Measurements from ENCODE around the gene TXN. TPM values are rescaled to one million over a fixed set of nuclear protein-coding genes. Genes with fewer than 3 reads are reported as not detected.

The TXN gene
- total and polyA plus RNA-seq, 2 of the 4 experiments (the other 2 are of a cell fraction), result 277 to 578 TPM

GRCh38 chr9:110259566-110259965 is 3.3 kb upstream of the TXN start:
- H3K18ac ChIP-seq (ENCODE audit: low read depth, low read length), result no peak overlapping the region
- no peak overlapping the region for H3K4me2 ChIP-seq (ENCODE audit: low read depth, low read length)
- no peak overlapping the region for H3K9ac ChIP-seq (ENCODE audit: low read depth, low read length)
- no peak overlapping the region for H4K8ac ChIP-seq (ENCODE audit: low read depth in 2 of 2, low read length in 2 of 2)
- ChIA-PET CTCF (no interaction called here), POLR2A (ENCODE audit: unreplicated experiment) (no interaction called here)
- no peak overlapping the region for H4K91ac ChIP-seq (ENCODE audit: insufficient read depth, low read depth, low read length)
- H3K36me3 ChIP-seq (ENCODE audit: control insufficient read depth, insufficient read depth, low read length), result no peaks in the 10 kb centered on the region
- no peak overlapping the region for H2BK120ac ChIP-seq (ENCODE audit: low read depth, low read length)
- H3K9me1 ChIP-seq (ENCODE audit: insufficient read depth, low read length), result peaks cover 4% of the 10 kb centered on the region; the same call in 1 of the 2 replicates
- ATAC-seq (ENCODE audit: low read depth), result no peak
- BruUV-seq (replicated peaks), result no TSS peak
- TF ChIP-seq BHLHE40 (IDR thresholded peaks at IDR 0.05; ENCODE audit: low read depth, low read length), result no peak
- no peak for TF ChIP-seq MAFK (IDR thresholded peaks at IDR 0.05; ENCODE audit: low read depth, low read length)
- no peak for TF ChIP-seq USF2 (IDR thresholded peaks at IDR 0.05; ENCODE audit: low read depth, low read length)
- TF ChIP-seq POLR2A (IDR thresholded peaks at IDR 0.05; ENCODE audit: low read depth, low read length), result no peak
- TF ChIP-seq RCOR1 (IDR thresholded peaks at IDR 0.05; ENCODE audit: insufficient replicate concordance, low read length), result no peak
- no peak for TF ChIP-seq NFE2L2 (IDR thresholded peaks at IDR 0.05; ENCODE audit: low read depth, low read length)
- TF ChIP-seq RFX5 (IDR thresholded peaks at IDR 0.05; ENCODE audit: low read depth, low read length), result no peak
- no peak for TF ChIP-seq ELK1 (IDR thresholded peaks at IDR 0.05; ENCODE audit: borderline replicate concordance, low read depth, low read length)
- no peak for TF ChIP-seq MXI1 (IDR thresholded peaks at IDR 0.05; ENCODE audit: borderline replicate concordance, low read depth, low read length)
- TF ChIP-seq CEBPB (IDR thresholded peaks at IDR 0.05; ENCODE audit: low read depth, low read length), result no peak
- TF ChIP-seq SMC3 (IDR thresholded peaks at IDR 0.05; ENCODE audit: low read depth, low read length), result no peak
- no peak for TF ChIP-seq CHD1 (IDR thresholded peaks at IDR 0.05; ENCODE audit: low read depth, low read length)
- H4K5ac ChIP-seq (ENCODE audit: low read depth, low read length), result no peak overlapping the region
- no peak overlapping the region for H2AK5ac ChIP-seq (ENCODE audit: low read depth, low read length)
- H3K4me3 ChIP-seq (ENCODE audit: insufficient read depth, low read depth, low read length), result no peak overlapping the region
- in situ Hi-C loops (cut with MboI; ENCODE audit: low sequenced_read_pairs) (no loop called here), dilution Hi-C loops (cut with HindIII; ENCODE audit: low sequenced_read_pairs, unreplicated experiment) (no loop called here), intact Hi-C loops (cut with micrococcal nuclease) (loop anchor here (5.0 to 10.0 kb wide), 6 partner anchors 93 to 363 kb away; partner anchors contain the start of gene SVEP1)
- peaks cover 7 to 24% of the 10 kb centered on the region in 2 experiments; a peak in 2 of 4 replicates for H3K79me1 ChIP-seq (ENCODE audit: low read depth in 1 of 2, low read length in 2 of 2)
- H2BK20ac ChIP-seq (ENCODE audit: low read depth, low read length), result no peak overlapping the region
- H2BK15ac ChIP-seq (ENCODE audit: low read depth, low read length), result no peak overlapping the region
- H3K9me3 ChIP-seq (ENCODE audit: control insufficient read depth, insufficient read depth, low read length), result no peaks in the 10 kb centered on the region
- H4K20me1 ChIP-seq (ENCODE audit: insufficient read depth, low read length), result peaks cover 14% of the 10 kb centered on the region
- no peak overlapping the region for H2AK9ac ChIP-seq (replicated peaks; ENCODE audit: low read depth, low read length, poor library complexity)
- no peak overlapping the region for H2BK5ac ChIP-seq (ENCODE audit: low read depth, low read length, poor library complexity, severe bottlenecking)
- no peak overlapping the region for H2AFZ ChIP-seq (replicated peaks; ENCODE audit: low read length, poor library complexity)
- H3K27me3 ChIP-seq (ENCODE audit: control insufficient read depth, insufficient read depth, low read length), result no peaks in the 10 kb centered on the region
- no peak overlapping the region for H3K14ac ChIP-seq (replicated peaks; ENCODE audit: low read depth, low read length)
- H3K23ac ChIP-seq (ENCODE audit: low read depth, low read length), result 0 out of 2 replicates have a peak overlapping the region, but pooled peaks have one; percentile 7
- WGBS, 2 experiments (ENCODE audit: extremely low coverage in 2 of 2, insufficient read length in 1 of 2), result no CpG with 5 or more reads among the region's 2 CpGs
- H3K4ac ChIP-seq (ENCODE audit: low read depth, low read length), result no peak overlapping the region
- H3K27ac ChIP-seq (ENCODE audit: insufficient read depth, low read length), result no peak overlapping the region
- no peak for DNase-seq
- peaks cover 12% of the 10 kb centered on the region for H3K4me1 ChIP-seq (ENCODE audit: control insufficient read depth, insufficient read depth, low read length)
- H3K56ac ChIP-seq (ENCODE audit: extremely low read depth, insufficient read depth, low read length), result no peak overlapping the region

All from IMR-90 (cell line).